ENCODE data around the gene MAP2. TPM values are rescaled to one million over a fixed set of nuclear protein-coding genes. Genes with fewer than 3 reads are reported as not detected.

MAP2 gene
- total and polyA plus RNA-seq, 2 of the 13 experiments (the other 11 are each of a cell fraction or from before 2014, with no cell fraction given), result 0.08 TPM; not detected in 1

DNA sequence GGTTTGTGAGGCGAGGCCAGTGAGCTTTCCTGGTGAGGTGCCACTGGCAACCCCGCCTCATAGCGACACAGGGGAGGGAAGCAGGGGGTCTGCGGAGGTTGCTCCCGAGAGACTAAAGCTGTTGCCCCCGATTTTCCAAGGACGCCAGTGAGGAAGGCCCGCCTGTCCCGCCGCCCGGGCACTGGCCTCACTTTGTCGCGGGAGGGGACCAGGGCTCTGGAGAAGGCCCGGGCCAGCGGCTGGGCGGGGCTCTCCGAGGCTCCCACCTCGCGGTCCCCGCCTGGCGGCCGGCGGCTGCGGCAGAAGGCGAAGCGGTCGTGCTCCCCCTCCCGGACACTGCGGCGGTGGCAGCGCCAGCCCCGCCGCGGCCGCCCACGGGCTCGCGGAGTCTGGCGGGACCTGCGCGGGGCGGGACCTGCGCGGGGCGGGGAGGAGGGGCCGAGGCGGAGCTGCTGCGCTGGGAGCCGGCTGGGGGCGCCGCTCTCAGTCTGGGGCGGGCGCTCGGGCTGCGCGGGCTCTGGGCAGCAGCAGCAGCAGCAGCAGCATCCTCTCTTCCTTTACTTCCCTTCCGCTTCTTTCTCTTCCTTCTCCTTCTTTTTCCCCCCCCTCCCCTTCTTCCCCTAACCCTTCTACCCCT, at the start of gene MAP2 (continued):
- TF ChIP-seq, protein P1, sequence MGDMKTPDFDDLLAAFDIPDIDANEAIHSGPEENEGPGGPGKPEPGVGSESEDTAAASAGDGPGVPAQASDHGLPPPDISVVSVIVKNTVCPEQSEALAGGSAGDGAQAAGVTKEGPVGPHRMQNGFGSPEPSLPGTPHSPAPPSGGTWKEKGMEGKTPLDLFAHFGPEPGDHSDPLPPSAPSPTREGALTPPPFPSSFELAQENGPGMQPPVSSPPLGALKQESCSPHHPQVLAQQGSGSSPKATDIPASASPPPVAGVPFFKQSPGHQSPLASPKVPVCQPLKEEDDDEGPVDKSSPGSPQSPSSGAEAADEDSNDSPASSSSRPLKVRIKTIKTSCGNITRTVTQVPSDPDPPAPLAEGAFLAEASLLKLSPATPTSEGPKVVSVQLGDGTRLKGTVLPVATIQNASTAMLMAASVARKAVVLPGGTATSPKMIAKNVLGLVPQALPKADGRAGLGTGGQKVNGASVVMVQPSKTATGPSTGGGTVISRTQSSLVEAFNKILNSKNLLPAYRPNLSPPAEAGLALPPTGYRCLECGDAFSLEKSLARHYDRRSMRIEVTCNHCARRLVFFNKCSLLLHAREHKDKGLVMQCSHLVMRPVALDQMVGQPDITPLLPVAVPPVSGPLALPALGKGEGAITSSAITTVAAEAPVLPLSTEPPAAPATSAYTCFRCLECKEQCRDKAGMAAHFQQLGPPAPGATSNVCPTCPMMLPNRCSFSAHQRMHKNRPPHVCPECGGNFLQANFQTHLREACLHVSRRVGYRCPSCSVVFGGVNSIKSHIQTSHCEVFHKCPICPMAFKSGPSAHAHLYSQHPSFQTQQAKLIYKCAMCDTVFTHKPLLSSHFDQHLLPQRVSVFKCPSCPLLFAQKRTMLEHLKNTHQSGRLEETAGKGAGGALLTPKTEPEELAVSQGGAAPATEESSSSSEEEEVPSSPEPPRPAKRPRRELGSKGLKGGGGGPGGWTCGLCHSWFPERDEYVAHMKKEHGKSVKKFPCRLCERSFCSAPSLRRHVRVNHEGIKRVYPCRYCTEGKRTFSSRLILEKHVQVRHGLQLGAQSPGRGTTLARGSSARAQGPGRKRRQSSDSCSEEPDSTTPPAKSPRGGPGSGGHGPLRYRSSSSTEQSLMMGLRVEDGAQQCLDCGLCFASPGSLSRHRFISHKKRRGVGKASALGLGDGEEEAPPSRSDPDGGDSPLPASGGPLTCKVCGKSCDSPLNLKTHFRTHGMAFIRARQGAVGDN (CRISPR knock-in tag; IDR thresholded peaks at IDR 0.05), result peak; percentile 57
- TF ChIP-seq, protein P2, sequence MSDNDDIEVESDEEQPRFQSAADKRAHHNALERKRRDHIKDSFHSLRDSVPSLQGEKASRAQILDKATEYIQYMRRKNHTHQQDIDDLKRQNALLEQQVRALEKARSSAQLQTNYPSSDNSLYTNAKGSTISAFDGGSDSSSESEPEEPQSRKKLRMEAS (IDR thresholded peaks at IDR 0.05), result peak; percentile 70
- TF ChIP-seq, protein P3, sequence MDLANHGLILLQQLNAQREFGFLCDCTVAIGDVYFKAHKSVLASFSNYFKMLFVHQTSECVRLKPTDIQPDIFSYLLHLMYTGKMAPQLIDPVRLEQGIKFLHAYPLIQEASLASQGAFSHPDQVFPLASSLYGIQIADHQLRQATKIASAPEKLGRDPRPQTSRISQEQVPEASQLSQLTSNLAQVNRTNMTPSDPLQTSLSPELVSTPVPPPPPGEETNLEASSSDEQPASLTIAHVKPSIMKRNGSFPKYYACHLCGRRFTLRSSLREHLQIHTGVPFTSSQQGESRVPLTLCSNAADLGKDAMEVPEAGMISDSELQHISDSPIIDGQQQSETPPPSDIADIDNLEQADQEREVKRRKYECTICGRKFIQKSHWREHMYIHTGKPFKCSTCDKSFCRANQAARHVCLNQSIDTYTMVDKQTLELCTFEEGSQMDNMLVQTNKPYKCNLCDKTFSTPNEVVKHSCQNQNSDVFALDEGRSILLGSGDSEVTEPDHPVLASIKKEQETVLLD (CRISPR knock-in tag; IDR thresholded peaks at IDR 0.05; ENCODE audit: low read depth), result no peak
- TF ChIP-seq, protein P4, sequence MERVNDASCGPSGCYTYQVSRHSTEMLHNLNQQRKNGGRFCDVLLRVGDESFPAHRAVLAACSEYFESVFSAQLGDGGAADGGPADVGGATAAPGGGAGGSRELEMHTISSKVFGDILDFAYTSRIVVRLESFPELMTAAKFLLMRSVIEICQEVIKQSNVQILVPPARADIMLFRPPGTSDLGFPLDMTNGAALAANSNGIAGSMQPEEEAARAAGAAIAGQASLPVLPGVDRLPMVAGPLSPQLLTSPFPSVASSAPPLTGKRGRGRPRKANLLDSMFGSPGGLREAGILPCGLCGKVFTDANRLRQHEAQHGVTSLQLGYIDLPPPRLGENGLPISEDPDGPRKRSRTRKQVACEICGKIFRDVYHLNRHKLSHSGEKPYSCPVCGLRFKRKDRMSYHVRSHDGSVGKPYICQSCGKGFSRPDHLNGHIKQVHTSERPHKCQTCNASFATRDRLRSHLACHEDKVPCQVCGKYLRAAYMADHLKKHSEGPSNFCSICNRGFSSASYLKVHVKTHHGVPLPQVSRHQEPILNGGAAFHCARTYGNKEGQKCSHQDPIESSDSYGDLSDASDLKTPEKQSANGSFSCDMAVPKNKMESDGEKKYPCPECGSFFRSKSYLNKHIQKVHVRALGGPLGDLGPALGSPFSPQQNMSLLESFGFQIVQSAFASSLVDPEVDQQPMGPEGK (CRISPR knock-in tag; IDR thresholded peaks at IDR 0.05), result peak; percentile 81
- TF ChIP-seq SP1 (IDR thresholded peaks at IDR 0.05) (no peak), SP1 (CRISPR knock-in tag; IDR thresholded peaks at IDR 0.05) (peak; percentile 29; the same call in 1 of the 2 replicates), NFE2L1 (CRISPR knock-in tag; IDR thresholded peaks at IDR 0.05; ENCODE audit: borderline replicate concordance) (no peak), GATAD2A (CRISPR knock-in tag; IDR thresholded peaks at IDR 0.05) (no peak), RARA (CRISPR knock-in tag; IDR thresholded peaks at IDR 0.05) (no peak), SAFB2 (CRISPR knock-in tag; IDR thresholded peaks at IDR 0.05; ENCODE audit: borderline replicate concordance, low read depth) (peak; percentile 41; the same call in 1 of the 2 replicates), ZNF777 (CRISPR knock-in tag; IDR thresholded peaks at IDR 0.05) (peak; percentile 40; the same call in 1 of the 2 replicates), FIP1L1 (IDR thresholded peaks at IDR 0.05; ENCODE audit: borderline replicate concordance, insufficient read depth, low read depth, low read length) (no peak), SP4 (CRISPR knock-in tag; IDR thresholded peaks at IDR 0.05) (peak; percentile 38; the same call in 1 of the 2 replicates), TBX2 (CRISPR knock-in tag; IDR thresholded peaks at IDR 0.05; ENCODE audit: borderline replicate concordance) (peak; percentile 36; the same call in 1 of the 2 replicates), ZBTB38 (CRISPR knock-in tag; IDR thresholded peaks at IDR 0.05) (0 out of 2 replicates have a peak, but pooled peaks have one; percentile 24), ZFP36 (IDR thresholded peaks at IDR 0.05; ENCODE audit: borderline replicate concordance, low read depth, low read length, partially characterized antibody) (no peak), ZNF704 (CRISPR knock-in tag; IDR thresholded peaks at IDR 0.05; ENCODE audit: borderline replicate concordance) (0 out of 2 replicates have a peak, but pooled peaks have one; percentile 31)
- TF ChIP-seq, protein P5, sequence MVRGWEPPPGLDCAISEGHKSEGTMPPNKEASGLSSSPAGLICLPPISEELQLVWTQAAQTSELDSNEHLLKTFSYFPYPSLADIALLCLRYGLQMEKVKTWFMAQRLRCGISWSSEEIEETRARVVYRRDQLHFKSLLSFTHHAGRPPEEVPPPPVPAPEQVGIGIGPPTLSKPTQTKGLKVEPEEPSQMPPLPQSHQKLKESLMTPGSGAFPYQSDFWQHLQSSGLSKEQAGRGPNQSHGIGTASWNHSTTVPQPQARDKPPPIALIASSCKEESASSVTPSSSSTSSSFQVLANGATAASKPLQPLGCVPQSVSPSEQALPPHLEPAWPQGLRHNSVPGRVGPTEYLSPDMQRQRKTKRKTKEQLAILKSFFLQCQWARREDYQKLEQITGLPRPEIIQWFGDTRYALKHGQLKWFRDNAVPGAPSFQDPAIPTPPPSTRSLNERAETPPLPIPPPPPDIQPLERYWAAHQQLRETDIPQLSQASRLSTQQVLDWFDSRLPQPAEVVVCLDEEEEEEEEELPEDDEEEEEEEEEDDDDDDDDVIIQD (CRISPR knock-in tag; IDR thresholded peaks at IDR 0.05; ENCODE audit: low read depth), result no peak

Data from HepG2 (cell line).